SHP77 treated with DMSO at 0.1 percent for 48 hours (cell line): ENCODE measurements around the gene EIF4ENIF1.
A peak's percentile ranks its signal among the peaks of the same experiment; 100 is the strongest.
"Not testable (repeated sequence)": the region's sequence is repeated elsewhere in the genome, so short reads cannot be mapped to it uniquely, and the experiment has no call there.

Experiments
- DNase-seq: peaks from one replicate; lab custom pipeline; 2025; lab: John Stamatoyannopoulos, UW

Gene EIF4ENIF1

GRCh38 chr22:31489632-31490495, at the start of gene EIF4ENIF1:
Gene EIF4ENIF1, minus strand, starts transcription at chr22:31489842. Its CDS starts 1,124 bp downstream, at chr22:31488718.
- peak; percentile 27 for DNase-seq

GRCh38 chr22:31538815-31539214, 49.2 kb upstream of the EIF4ENIF1 start:
- DNase-seq = no peak

DNA sequence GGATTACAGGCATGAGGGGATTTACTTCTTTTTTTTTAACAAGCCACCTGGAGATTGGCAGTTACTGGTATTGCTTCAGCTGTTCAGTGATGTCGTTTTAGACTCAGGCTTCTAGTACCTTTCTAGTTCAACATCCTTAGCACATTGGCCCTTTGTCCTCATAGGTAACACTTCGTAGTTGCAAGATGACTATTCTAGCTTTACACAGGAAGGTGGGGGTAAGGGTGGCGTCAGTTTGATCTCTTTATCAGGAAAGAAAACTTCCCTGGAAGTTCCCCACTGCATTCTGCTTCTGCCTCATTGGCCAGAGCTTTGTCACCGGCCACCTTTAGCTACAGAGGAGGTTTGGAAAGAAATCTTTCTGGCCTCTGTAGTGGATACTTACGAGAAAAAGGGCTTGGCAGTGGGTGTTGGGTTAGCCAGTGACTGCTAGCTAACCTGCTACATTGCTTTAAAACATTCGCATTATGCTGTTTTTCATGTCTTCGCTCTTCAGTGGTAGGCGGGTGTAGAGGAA, 47.4 kb upstream of the EIF4ENIF1 start:
- DNase-seq = no peak

DNA sequence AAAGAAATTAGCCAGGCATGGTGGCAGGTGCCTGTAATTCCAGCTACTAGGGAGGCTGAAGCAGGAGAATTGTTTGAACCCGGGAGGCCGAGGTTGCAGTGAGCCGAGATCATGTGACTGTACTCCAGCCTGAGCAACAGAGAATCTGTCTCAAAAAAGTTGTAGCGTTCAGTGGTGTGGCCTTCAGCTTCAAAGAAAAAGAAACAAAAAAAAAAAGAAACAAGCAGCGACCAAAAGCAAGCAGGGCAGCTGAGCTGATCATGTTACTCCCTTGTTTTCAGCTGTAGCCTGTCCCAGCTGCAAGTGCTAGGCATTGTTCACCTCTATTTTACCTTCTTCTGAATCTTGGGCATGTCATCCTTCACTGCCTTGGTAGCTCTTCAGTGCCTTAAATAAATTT, 43.7 kb upstream of the EIF4ENIF1 start:
- no peak for DNase-seq

GRCh38 chr22:31532060-31532459, 42.4 kb upstream of the EIF4ENIF1 start:
- no peak for DNase-seq

DNA sequence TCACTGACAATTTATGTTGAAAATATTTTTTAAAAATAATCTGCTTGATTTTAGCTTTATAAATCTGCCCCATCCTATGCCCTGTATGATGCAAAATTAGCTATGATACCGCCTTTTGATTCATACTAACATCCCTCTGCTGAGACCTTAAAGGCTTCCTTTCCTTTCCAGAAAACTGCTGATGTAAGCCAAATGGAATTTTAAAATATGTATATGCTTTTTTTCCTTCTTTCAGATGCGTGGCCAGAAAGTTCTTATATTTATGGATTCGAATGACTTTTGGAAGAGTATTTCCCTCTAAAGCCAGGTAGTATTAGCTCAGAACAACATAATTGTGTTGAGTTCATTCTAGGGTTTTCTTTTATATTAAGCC, 41.2 kb upstream of the EIF4ENIF1 start:
- DNase-seq = no peak

- no peak for DNase-seq
These were observed 36.6 kb upstream of the EIF4ENIF1 start for GRCh38 chr22:31526270-31526669.

GRCh38 chr22:31524132-31524531, 34.5 kb upstream of the EIF4ENIF1 start:
- DNase-seq = not testable (repeated sequence)

GRCh38 chr22:31520051-31520450, 30.4 kb upstream of the EIF4ENIF1 start:
- DNase-seq = no peak

- no peak for DNase-seq
These were observed 19.6 kb upstream of the EIF4ENIF1 start for GRCh38 chr22:31509061-31509762.

- no peak for DNase-seq
These were observed 18.9 kb upstream of the EIF4ENIF1 start for GRCh38 chr22:31508536-31508935.

- not testable (repeated sequence) for DNase-seq
These were observed 17.9 kb upstream of the EIF4ENIF1 start for GRCh38 chr22:31507517-31507916.

GRCh38 chr22:31504282-31504681, 14.6 kb upstream of the EIF4ENIF1 start:
- no peak for DNase-seq

GRCh38 chr22:31503211-31503964, 13.7 kb upstream of the EIF4ENIF1 start:
- DNase-seq = no peak

DNA sequence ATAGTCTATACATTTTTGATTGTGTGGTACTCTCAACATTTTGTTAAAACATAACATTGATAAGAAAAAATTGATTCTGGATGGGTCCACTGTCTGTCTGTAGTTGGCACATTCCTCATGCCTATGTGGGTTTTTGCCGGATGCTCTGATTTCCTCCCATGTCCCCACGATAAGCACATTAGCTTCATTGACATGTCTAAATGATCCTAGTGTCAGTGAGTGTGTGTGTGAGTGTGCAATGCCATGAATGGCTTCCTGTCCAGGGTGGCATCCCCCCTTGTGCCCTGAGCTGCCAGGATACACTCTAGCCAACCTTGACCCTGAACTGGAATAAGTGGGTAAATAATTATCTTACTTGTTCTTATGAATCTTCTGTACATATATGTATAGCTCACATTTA, 12.1 kb upstream of the EIF4ENIF1 start:
- no peak for DNase-seq

GRCh38 chr22:31497148-31497938, 7.7 kb upstream of the EIF4ENIF1 start:
- no peak for DNase-seq

GRCh38 chr22:31496735-31497146, 7.1 kb upstream of the EIF4ENIF1 start:
- no peak for DNase-seq

DNA sequence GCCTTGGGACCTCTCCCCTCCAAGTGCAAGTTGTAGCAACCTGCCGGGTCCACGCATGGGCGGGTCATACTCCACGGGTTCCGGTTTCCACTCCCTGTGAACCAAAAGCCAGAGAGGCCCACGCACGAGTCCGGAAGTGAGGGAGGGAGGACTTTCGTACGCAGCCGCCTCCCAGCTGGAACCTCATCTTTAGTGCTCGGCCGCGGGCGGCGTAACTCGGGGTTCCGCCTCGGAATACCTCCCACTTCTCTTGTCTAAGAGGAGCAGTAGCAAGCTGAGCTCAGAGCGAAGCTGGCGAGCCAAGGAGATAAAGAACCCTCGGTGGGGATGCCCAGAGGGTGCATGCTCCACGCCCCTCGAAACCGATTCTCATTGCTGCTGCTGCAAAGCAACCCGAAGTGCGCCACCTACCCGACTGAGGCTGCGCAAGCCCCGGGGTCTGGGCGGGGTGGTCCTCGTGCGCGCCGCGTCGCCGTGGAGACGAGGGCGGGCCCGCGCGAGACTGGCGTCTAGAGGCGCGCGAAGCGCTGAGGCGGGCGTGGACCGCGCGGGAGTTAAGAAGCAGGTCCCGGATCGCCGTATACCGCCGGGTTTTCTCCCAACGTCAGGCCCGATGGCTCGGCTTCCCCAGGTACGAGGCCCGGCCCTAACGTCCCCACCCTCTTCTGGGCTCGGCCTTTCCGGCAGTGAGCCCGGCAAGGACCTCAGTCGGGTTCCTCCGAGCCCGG, 6.5 kb upstream of the EIF4ENIF1 start, which contains the start of gene SFI1:
Gene SFI1 (plus strand): TSS at position 530 of the 728 bp plus-strand sequence. CDS start 11,749 bp downstream, outside the sequence.
- DNase-seq = peak; percentile 78

DNA sequence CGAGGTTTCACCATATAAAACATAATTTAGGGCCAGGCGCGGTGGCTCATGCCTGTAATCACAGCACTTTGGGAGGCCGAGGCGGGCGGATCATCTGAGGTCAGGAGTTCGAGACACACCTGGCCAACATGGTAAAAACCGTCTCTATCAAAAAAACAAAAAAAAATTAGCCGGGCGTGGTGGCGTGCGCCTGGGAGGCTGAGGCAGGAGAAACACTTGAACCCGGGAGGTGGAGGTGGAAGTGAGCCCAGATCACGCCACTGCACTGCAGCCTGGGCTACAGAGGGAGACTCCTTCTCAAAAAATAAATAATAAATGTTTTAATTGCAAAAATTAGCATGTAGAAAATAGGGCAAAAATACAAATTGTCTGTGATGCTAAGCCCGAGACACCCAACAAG, 5.7 kb upstream of the EIF4ENIF1 start:
- no peak for DNase-seq

DNA sequence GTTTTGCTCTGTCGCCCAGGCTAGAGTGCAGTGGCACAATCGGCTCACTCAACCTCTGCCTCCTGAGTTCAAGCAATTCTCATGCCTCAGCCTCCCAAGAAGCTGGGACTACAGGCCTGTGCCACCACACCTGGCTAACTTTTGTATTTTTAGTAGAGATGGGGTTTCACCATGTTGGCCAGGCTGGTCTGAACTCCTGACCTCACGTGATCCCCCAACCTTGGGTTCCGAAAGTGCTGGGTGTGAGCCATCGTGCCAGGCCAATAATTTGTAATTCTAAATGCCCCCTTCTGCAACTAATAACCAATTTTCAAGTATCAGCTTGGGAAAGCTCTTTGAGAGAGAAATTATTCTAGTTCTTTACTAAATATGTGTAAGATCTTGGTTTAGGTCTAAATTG, 3.7 kb upstream of the EIF4ENIF1 start:
- not testable (repeated sequence) for DNase-seq

DNA sequence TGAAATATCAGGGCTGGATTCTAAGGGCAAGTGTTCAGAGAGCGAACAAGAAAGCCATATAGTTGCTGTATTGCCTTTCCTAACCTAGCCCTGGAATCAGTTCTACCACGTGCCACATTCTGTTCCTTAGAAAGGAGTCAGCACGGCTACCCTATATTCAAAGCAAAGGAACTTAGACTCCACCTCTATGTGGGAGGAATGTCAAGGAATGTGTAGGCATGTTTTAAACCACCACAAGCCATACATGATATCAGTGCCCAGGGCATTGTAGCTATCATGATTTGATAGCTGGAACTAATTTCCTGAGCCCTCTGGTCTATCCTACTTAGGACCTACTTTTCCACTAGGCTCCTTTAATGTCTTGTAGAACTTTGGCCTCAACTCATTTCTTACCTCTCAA, 2.5 kb upstream of the EIF4ENIF1 start:
- no peak for DNase-seq
